Prostate gland (tissue), 2 donors: Measurements from ENCODE around the gene MATN1. TPM values are rescaled to one million over a fixed set of nuclear protein-coding genes. Genes with fewer than 3 reads are reported as not detected.

Experiments used
- DNase-seq: peaks from one replicate; pipeline ENCODE4 v3.0.0-alpha.2; 2019; ENCODE audit warnings: low spot score
- H3K27ac ChIP-seq, 2 donors: fragments of 200-600 bp; sonication (generic); 2 replicates each; pipeline ENCODE4 v1.5.1; 2017 to 2019
- H3K27me3 ChIP-seq: fragments of 200-600 bp; sonication (generic); replicated peaks from 2 replicates; pipeline ENCODE4 v1.5.1; 2019; ENCODE audit not compliant: insufficient read depth
- H3K36me3 ChIP-seq, 2 donors: fragments of 200-600 bp; sonication (generic); 1 replicate in 1 of 2; 2 replicates in 1 of 2; pipeline versions ENCODE4 v1.5.1 to v1.8.1; 2017 to 2019
- H3K4me1 ChIP-seq: fragments of 200-600 bp; sonication (generic); replicated peaks from 2 replicates; pipeline ENCODE4 v1.5.1; 2019
- H3K4me3 ChIP-seq, 2 donors: fragments of 200-600 bp; sonication (generic); 2 replicates each; pipeline ENCODE4 v1.5.1; 2017 to 2019
- H3K9me3 ChIP-seq: fragments of 200-600 bp; sonication (generic); 2 replicates; pipeline ENCODE4 v1.5.1; 2017
- CTCF ChIP-seq, 4 experiments: fragments of 200-600 bp in 2 of 4; fragments of 450-650 bp in 2 of 4; sonication (generic) in 2 of 4; IDR thresholded peaks; 1 replicate in 3 of 4; 2 replicates in 1 of 4; pipeline ENCODE4 v1.5.1; 2016 to 2019; ENCODE audit warnings: antibody characterized with exemption in 4 of 4, mild to moderate bottlenecking in 2 of 4, moderate library complexity in 2 of 4
- POLR2A ChIP-seq: fragments of 450-650 bp; IDR thresholded peaks from one replicate; pipeline ENCODE4 v1.6.1; 2016; ENCODE audit warnings: antibody characterized with exemption, mild to moderate bottlenecking
- POLR2AphosphoS5 ChIP-seq: sonication (generic); formaldehyde crosslinking; IDR thresholded peaks from one replicate; pipeline ENCODE4 v1.6.1; 2017; ENCODE audit warnings: antibody characterized with exemption
- WGBS: methylation state at CpG from one replicate; pipeline ENCODE4 v1.1.5; 2018; 5-methylcytosine and 5-hydroxymethylcytosine counted together
- intact Hi-C: fragments of 100-400 bp; cut with DNase I; formaldehyde crosslinking; loops from one replicate; pipeline ENCODE4 v1.14.2; 2022
- total RNA-seq, 2 donors: library from RNA; depleted of rRNA; stranded (reverse); fragments of >200 nt; gene quantifications; one replicate each; pipeline ENCODE4 v1.1.0, GENCODE V29; 2016

Gene MATN1
- total RNA-seq, 2 donors from 2014 or later: 0.34 TPM; not detected in 1

- intact Hi-C loops: no loop called here
- DNase-seq: no peak
- H3K27me3 ChIP-seq: no peaks in the 10 kb centered on the region
- no peak for TF ChIP-seq CTCF (IDR thresholded peaks at IDR 0.05)
- no peak for TF ChIP-seq POLR2AphosphoS5
- no peak overlapping the region for H3K27ac ChIP-seq
- 89% methylated on average over 9 of the region's 9 CpGs for WGBS
- H3K4me3 ChIP-seq: no peak overlapping the region
- no peaks in the 10 kb centered on the region for H3K4me1 ChIP-seq
- no peaks in the 10 kb centered on the region for H3K9me3 ChIP-seq
- no peaks in the 10 kb centered on the region for H3K36me3 ChIP-seq
Observed at GRCh38 chr1:30754684-30755171, 31.3 kb upstream of the MATN1 start.

GRCh38 chr1:30753660-30754123, 30.3 kb upstream of the MATN1 start:
- H3K36me3 ChIP-seq: no peaks in the 10 kb centered on the region
- intact Hi-C loops: no loop called here

GRCh38 chr1:30753118-30753517, 29.7 kb upstream of the MATN1 start:
- no peak for TF ChIP-seq POLR2A
- no peak for TF ChIP-seq POLR2AphosphoS5
- no peak for TF ChIP-seq CTCF (IDR thresholded peaks at IDR 0.05)
- Histone ChIP-seq H3K4me3 (no peak overlapping the region), H3K27me3 (no peaks in the 10 kb centered on the region), H3K9me3 (no peaks in the 10 kb centered on the region), H3K36me3 (no peaks in the 10 kb centered on the region), H3K4me1 (no peaks in the 10 kb centered on the region), H3K27ac (no peak overlapping the region)
- no peak for DNase-seq
- 67% methylated on average over 3 of the region's 3 CpGs for WGBS
- intact Hi-C loops: no loop called here

More at GRCh38 chr1:30753660-30754123, 30.3 kb upstream of the MATN1 start:
- H3K4me1 ChIP-seq: no peaks in the 10 kb centered on the region
- H3K9me3 ChIP-seq: no peaks in the 10 kb centered on the region
- TF ChIP-seq POLR2A (no peak), POLR2AphosphoS5 (no peak), CTCF (IDR thresholded peaks at IDR 0.05) (no peak)
- no peak overlapping the region for H3K4me3 ChIP-seq
- WGBS: 79% methylated on average over 13 of the region's 13 CpGs
- H3K27ac ChIP-seq: no peak overlapping the region
- no peaks in the 10 kb centered on the region for H3K27me3 ChIP-seq
- no peak for DNase-seq

GRCh38 chr1:30752651-30752908, 29.2 kb upstream of the MATN1 start:
- no peaks in the 10 kb centered on the region for H3K27me3 ChIP-seq
- no peaks in the 10 kb centered on the region for H3K4me1 ChIP-seq
- intact Hi-C loops: no loop called here
- H3K9me3 ChIP-seq: no peaks in the 10 kb centered on the region
- no peaks in the 10 kb centered on the region for H3K36me3 ChIP-seq
- TF ChIP-seq POLR2A: no peak
- no peak for TF ChIP-seq CTCF (IDR thresholded peaks at IDR 0.05)
- no peak for TF ChIP-seq POLR2AphosphoS5
- H3K4me3 ChIP-seq: no peak overlapping the region
- 84% methylated on average over 9 of the region's 9 CpGs for WGBS
- DNase-seq: no peak
- no peak overlapping the region for H3K27ac ChIP-seq

- H3K36me3 ChIP-seq: no peaks in the 10 kb centered on the region
- H3K4me1 ChIP-seq: no peaks in the 10 kb centered on the region
- no peaks in the 10 kb centered on the region for H3K9me3 ChIP-seq
- H3K27ac ChIP-seq: no peak overlapping the region
- 81% methylated on average over 8 of the region's 8 CpGs for WGBS
- no peak for DNase-seq
- H3K27me3 ChIP-seq: no peaks in the 10 kb centered on the region
- intact Hi-C loops: no loop called here
- no peak overlapping the region for H3K4me3 ChIP-seq
- TF ChIP-seq POLR2AphosphoS5: no peak
- TF ChIP-seq POLR2A: no peak
- TF ChIP-seq CTCF (IDR thresholded peaks at IDR 0.05): no peak
Observed at GRCh38 chr1:30751830-30752650, 28.7 kb upstream of the MATN1 start.
